HAP-1 (cell line): ENCODE results near the gene HOXC10.

Source experiments
- DNase-seq, 2 experiments: peaks; one replicate each; pipeline ENCODE4 v3.0.0-alpha.2; 2016 to 2020; ENCODE audit warnings: low spot score in 2 of 2
- H3K27me3 ChIP-seq: fragments of 250-450 bp; sonication (Bioruptor Pico); 2 replicates; pipeline ENCODE4 v1.5.1; 2020; ENCODE audit warnings: low read depth, mild to moderate bottlenecking, moderate library complexity
- H3K36me3 ChIP-seq: fragments of 250-450 bp; sonication (Bioruptor Pico); replicated peaks from 2 replicates; pipeline ENCODE4 v1.5.1; 2020; ENCODE audit warnings: mild to moderate bottlenecking
- H3K4me1 ChIP-seq: fragments of 250-450 bp; sonication (Bioruptor Pico); 2 replicates; pipeline ENCODE4 v1.5.1; 2020; ENCODE audit warnings: mild to moderate bottlenecking
- H3K4me3 ChIP-seq: fragments of 250-450 bp; sonication (Bioruptor Pico); 2 replicates; pipeline ENCODE4 v1.5.1; 2020; ENCODE audit warnings: mild to moderate bottlenecking, moderate library complexity
- H3K9me3 ChIP-seq: fragments of 250-450 bp; sonication (Bioruptor Pico); 2 replicates; pipeline ENCODE4 v1.5.1; 2020; ENCODE audit warnings: mild to moderate bottlenecking, moderate library complexity
- in situ Hi-C: fragments of 300-500 bp; cut with MboI; formaldehyde crosslinking; loops from 3 replicates; pipeline ENCODE4 v1.14.3; 2020; ENCODE audit warnings: low sequenced_read_pairs, inconsistent platforms, mixed read lengths

Gene HOXC10

GRCh38 chr12:53998110-53998899 is 13.4 kb downstream of the HOXC10 start:
- Histone ChIP-seq H3K9me3 (no peaks in the 10 kb centered on the region), H3K4me3 (no peak overlapping the region), H3K4me1 (peaks cover 9% of the 10 kb centered on the region), H3K27me3 (peaks cover 17% of the 10 kb centered on the region), H3K36me3 (no peaks in the 10 kb centered on the region)
- no peak for DNase-seq
- in situ Hi-C loops = loop anchor here (25.0 kb wide), 1 partner anchor 364 kb away; the partner anchor contains the start of gene GPR84

GRCh38 chr12:53998900-53999236 is 13.9 kb downstream of the HOXC10 start:
- H3K4me1 ChIP-seq = peaks cover 9% of the 10 kb centered on the region
- peaks cover 17% of the 10 kb centered on the region for H3K27me3 ChIP-seq
- no peak for DNase-seq
- H3K36me3 ChIP-seq = no peaks in the 10 kb centered on the region
- H3K4me3 ChIP-seq = no peak overlapping the region
- H3K9me3 ChIP-seq = no peaks in the 10 kb centered on the region
- in situ Hi-C loops = loop anchor here (25.0 kb wide), 1 partner anchor 363 kb away; the partner anchor contains the start of gene GPR84

GRCh38 chr12:53999559-54000115 is 14.7 kb downstream of the HOXC10 start:
- H3K9me3 ChIP-seq = no peaks in the 10 kb centered on the region
- in situ Hi-C loops = loop anchor here (25.0 kb wide), 1 partner anchor 363 kb away; the partner anchor contains the start of gene GPR84
- H3K4me1 ChIP-seq = peaks cover 9% of the 10 kb centered on the region
- no peak for DNase-seq
- H3K36me3 ChIP-seq = no peaks in the 10 kb centered on the region
- H3K4me3 ChIP-seq = no peak overlapping the region
- H3K27me3 ChIP-seq = peaks cover 17% of the 10 kb centered on the region

GRCh38 chr12:54000116-54001114 is 15.5 kb downstream of the HOXC10 start, which contains the start of gene HOXC9:
Gene HOXC9 (plus strand): TSS chr12:54000161. CDS start chr12:54000189, 28 bp downstream.
- peaks cover 5% of the 10 kb centered on the region for H3K4me1 ChIP-seq
- in situ Hi-C loops = no loop called here
- H3K27me3 ChIP-seq = peaks cover 17% of the 10 kb centered on the region
- DNase-seq = no peak
- no peak within 1 kb of the TSS for H3K4me3 ChIP-seq
- H3K36me3 ChIP-seq = no peaks in the 10 kb centered on the region
- H3K9me3 ChIP-seq = no peaks in the 10 kb centered on the region

GRCh38 chr12:54001283-54002187 is 16.6 kb downstream of the HOXC10 start:
- Histone ChIP-seq H3K9me3 (no peaks in the 10 kb centered on the region), H3K36me3 (no peaks in the 10 kb centered on the region), H3K4me1 (peaks cover 7% of the 10 kb centered on the region), H3K4me3 (no peak overlapping the region), H3K27me3 (peaks cover 17% of the 10 kb centered on the region)
- in situ Hi-C loops = no loop called here
- DNase-seq = no peak

- no peaks in the 10 kb centered on the region for H3K36me3 ChIP-seq
- H3K27me3 ChIP-seq = peaks cover 17% of the 10 kb centered on the region
- no peak for DNase-seq
- no peaks in the 10 kb centered on the region for H3K9me3 ChIP-seq
- no peak overlapping the region for H3K4me3 ChIP-seq
- peaks cover 7% of the 10 kb centered on the region for H3K4me1 ChIP-seq
- in situ Hi-C loops = no loop called here
Measured at GRCh38 chr12:54002278-54002914, 17.4 kb downstream of the HOXC10 start.

- Histone ChIP-seq H3K4me3 (no peak overlapping the region), H3K4me1 (peaks cover 7% of the 10 kb centered on the region), H3K9me3 (no peaks in the 10 kb centered on the region), H3K36me3 (no peaks in the 10 kb centered on the region), H3K27me3 (peaks cover 17% of the 10 kb centered on the region)
- in situ Hi-C loops = no loop called here
- DNase-seq = no peak
Measured at GRCh38 chr12:54002915-54003389, 18.0 kb downstream of the HOXC10 start.

GRCh38 chr12:54003625-54004024 is 18.7 kb downstream of the HOXC10 start:
- DNase-seq = no peak
- peaks cover 12% of the 10 kb centered on the region for H3K27me3 ChIP-seq
- in situ Hi-C loops = no loop called here
- no peak overlapping the region for H3K4me3 ChIP-seq
- no peaks in the 10 kb centered on the region for H3K36me3 ChIP-seq
- H3K4me1 ChIP-seq = peaks cover 7% of the 10 kb centered on the region
- no peaks in the 10 kb centered on the region for H3K9me3 ChIP-seq

- in situ Hi-C loops = no loop called here
- Histone ChIP-seq H3K4me3 (no peak overlapping the region), H3K9me3 (no peaks in the 10 kb centered on the region), H3K36me3 (no peaks in the 10 kb centered on the region), H3K27me3 (peaks cover 12% of the 10 kb centered on the region), H3K4me1 (peaks cover 8% of the 10 kb centered on the region)
- DNase-seq = no peak
Measured at GRCh38 chr12:54004063-54004840, 19.3 kb downstream of the HOXC10 start.

- in situ Hi-C loops = loop anchor here (5.0 kb wide), 1 partner anchor 197 kb away; no protein-coding TSS in a partner anchor
- Histone ChIP-seq H3K36me3 (no peaks in the 10 kb centered on the region), H3K9me3 (no peaks in the 10 kb centered on the region), H3K4me1 (peaks cover 13% of the 10 kb centered on the region), H3K4me3 (no peak overlapping the region), H3K27me3 (peaks cover 8% of the 10 kb centered on the region)
- no peak for DNase-seq
Measured at GRCh38 chr12:54004841-54005530, 20.0 kb downstream of the HOXC10 start.

GRCh38 chr12:54005531-54005852 is 20.5 kb downstream of the HOXC10 start:
- in situ Hi-C loops = loop anchor here (5.0 kb wide), 1 partner anchor 197 kb away; no protein-coding TSS in a partner anchor
- no peaks in the 10 kb centered on the region for H3K36me3 ChIP-seq
- H3K4me3 ChIP-seq = peak overlapping the region; percentile 6
- no peaks in the 10 kb centered on the region for H3K9me3 ChIP-seq
- peak in 1 of 2 experiments; percentile 50 for DNase-seq
- peaks cover 16% of the 10 kb centered on the region for H3K4me1 ChIP-seq
- H3K27me3 ChIP-seq = peaks cover 5% of the 10 kb centered on the region; the same call in 1 of the 2 replicates
